PFSK-1 (cell line): Measurements from ENCODE around the gene HCFC1.

Source experiments
- SIN3A ChIP-seq: IDR thresholded peaks from 2 replicates; pipeline ENCODE4 v1.6.1; 2012; ENCODE audit warnings: mild to moderate bottlenecking, low read length, moderate library complexity, borderline replicate concordance; ENCODE audit not compliant: insufficient read depth
- TAF1 ChIP-seq: IDR thresholded peaks from 2 replicates; pipeline ENCODE4 v1.6.1; 2012; ENCODE audit warnings: low read length, control low read depth, borderline replicate concordance; ENCODE audit not compliant: insufficient read depth

DNA sequence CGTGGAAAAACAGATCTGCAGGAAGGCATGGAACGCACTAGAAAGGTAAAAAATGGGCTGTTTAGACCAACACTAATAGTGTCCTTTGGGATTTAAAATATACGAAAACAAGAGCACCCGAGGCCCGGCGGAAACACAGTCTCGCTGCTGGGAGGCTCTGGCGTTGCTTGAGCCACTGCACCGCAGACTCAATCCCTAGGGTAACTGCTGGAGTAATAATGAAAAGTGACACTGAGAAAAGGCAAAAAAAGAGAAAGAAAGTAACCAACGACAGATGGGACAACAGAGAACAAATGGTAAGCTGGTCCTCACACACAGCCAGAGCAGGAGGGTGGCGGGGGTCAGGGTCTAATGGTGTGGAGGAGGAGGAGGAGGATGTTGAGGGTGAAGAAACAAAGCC lies 32.7 kb upstream of the HCFC1 start:
- no peak for TF ChIP-seq SIN3A
- TF ChIP-seq TAF1: no peak
